Suprapubic skin (tissue), 4 donors: Measurements from ENCODE around the gene ONECUT3. TPM values are rescaled to one million over a fixed set of nuclear protein-coding genes. Genes with fewer than 3 reads are reported as not detected.

Source experiments
- DNase-seq, 2 donors: peaks; one replicate each; pipeline ENCODE4 v3.0.0-alpha.2; 2019; ENCODE audit warnings: low spot score in 2 of 2
- H3K27ac ChIP-seq: fragments of 200-600 bp; sonication (generic); one replicate; pipeline ENCODE4 v1.5.1; 2019
- H3K27me3 ChIP-seq: fragments of 200-600 bp; sonication (generic); one replicate; pipeline ENCODE4 v1.5.1; 2019
- H3K36me3 ChIP-seq: fragments of 200-600 bp; sonication (generic); one replicate; pipeline ENCODE4 v1.5.1; 2019
- H3K4me1 ChIP-seq: fragments of 200-600 bp; sonication (generic); one replicate; pipeline ENCODE4 v1.5.1; 2019
- H3K4me3 ChIP-seq: fragments of 200-600 bp; sonication (generic); one replicate; pipeline ENCODE4 v1.5.1; 2019; ENCODE audit warnings: mild to moderate bottlenecking
- H3K9me3 ChIP-seq: fragments of 200-600 bp; sonication (generic); one replicate; pipeline ENCODE4 v1.5.1; 2019
- CTCF ChIP-seq, 2 donors: fragments of 200-600 bp in 1 of 2; fragments of 450-650 bp in 1 of 2; sonication (generic) in 1 of 2; IDR thresholded peaks; one replicate each; pipeline ENCODE4 v1.5.1; 2016 to 2019; ENCODE audit warnings: antibody characterized with exemption in 2 of 2, mild to moderate bottlenecking in 1 of 2, moderate library complexity in 1 of 2
- EP300 ChIP-seq: sonication (generic); formaldehyde crosslinking; IDR thresholded peaks from one replicate; pipeline ENCODE4 v1.6.1; 2017; ENCODE audit warnings: antibody characterized with exemption
- POLR2A ChIP-seq, 2 donors: fragments of 450-650 bp; IDR thresholded peaks; one replicate each; pipeline ENCODE4 v1.6.1; 2017; ENCODE audit warnings: antibody characterized with exemption in 2 of 2, mild to moderate bottlenecking in 2 of 2, moderate library complexity in 2 of 2
- POLR2AphosphoS5 ChIP-seq, 3 donors: sonication (generic); formaldehyde crosslinking; IDR thresholded peaks; one replicate each; pipeline ENCODE4 v1.6.1; 2017; ENCODE audit warnings: antibody characterized with exemption in 3 of 3
- WGBS: methylation state at CpG from one replicate; pipeline ENCODE4 v1.1.5; 2018; 5-methylcytosine and 5-hydroxymethylcytosine counted together
- total RNA-seq, 4 donors: library from RNA; depleted of rRNA; stranded (reverse); fragments of >200 nt; gene quantifications; one replicate each; pipeline ENCODE4 v1.1.0, GENCODE V29; 2016

Gene ONECUT3
- total RNA-seq, 4 donors from 2014 or later: not detected

GRCh38 chr19:1775951-1776605, 22.8 kb downstream of the ONECUT3 start:
- peaks cover 30% of the 10 kb centered on the region for H3K4me1 ChIP-seq
- H3K36me3 ChIP-seq: no peaks in the 10 kb centered on the region
- no peak overlapping the region for H3K4me3 ChIP-seq
- peaks cover 91% of the 10 kb centered on the region for H3K27me3 ChIP-seq
- whole genome bisulfite sequencing: 3% methylated on average over 12 of the region's 50 CpGs
- H3K27ac ChIP-seq: no peak overlapping the region
- TF ChIP-seq EP300 (no peak), POLR2A (IDR thresholded peaks at IDR 0.05) (no peak), CTCF (IDR thresholded peaks at IDR 0.05) (no peak), POLR2AphosphoS5 (IDR thresholded peaks at IDR 0.05) (no peak)
- no peak for DNase-seq
- H3K9me3 ChIP-seq: peaks cover 7% of the 10 kb centered on the region

- Histone ChIP-seq H3K27ac (no peak overlapping the region), H3K9me3 (peaks cover 4% of the 10 kb centered on the region), H3K4me1 (peaks cover 30% of the 10 kb centered on the region), H3K4me3 (no peak overlapping the region), H3K27me3 (peaks cover 93% of the 10 kb centered on the region), H3K36me3 (no peaks in the 10 kb centered on the region)
- TF ChIP-seq POLR2AphosphoS5 (IDR thresholded peaks at IDR 0.05) (no peak), CTCF (IDR thresholded peaks at IDR 0.05) (no peak), EP300 (no peak), POLR2A (IDR thresholded peaks at IDR 0.05) (no peak)
- 9% methylated on average over 23 of the region's 23 CpGs for WGBS
- no peak for DNase-seq
Observed at GRCh38 chr19:1776606-1777147, 23.4 kb downstream of the ONECUT3 start.

- Histone ChIP-seq H3K9me3 (peaks cover 4% of the 10 kb centered on the region), H3K27me3 (peaks cover 93% of the 10 kb centered on the region), H3K36me3 (no peaks in the 10 kb centered on the region), H3K4me1 (peaks cover 30% of the 10 kb centered on the region), H3K4me3 (no peak overlapping the region), H3K27ac (no peak overlapping the region)
- WGBS: 77% methylated on average over 4 of the region's 10 CpGs
- TF ChIP-seq CTCF (IDR thresholded peaks at IDR 0.05): no peak
- no peak for TF ChIP-seq POLR2A (IDR thresholded peaks at IDR 0.05)
- no peak for TF ChIP-seq POLR2AphosphoS5 (IDR thresholded peaks at IDR 0.05)
- no peak for TF ChIP-seq EP300
- no peak for DNase-seq
Observed at GRCh38 chr19:1777149-1777548, 23.8 kb downstream of the ONECUT3 start.

- WGBS: 32% methylated on average over 14 of the region's 16 CpGs
- peaks cover 94% of the 10 kb centered on the region for H3K27me3 ChIP-seq
- H3K27ac ChIP-seq: no peak overlapping the region
- no peak overlapping the region for H3K4me3 ChIP-seq
- no peaks in the 10 kb centered on the region for H3K36me3 ChIP-seq
- TF ChIP-seq CTCF (IDR thresholded peaks at IDR 0.05): no peak
- TF ChIP-seq EP300: no peak
- TF ChIP-seq POLR2AphosphoS5 (IDR thresholded peaks at IDR 0.05): no peak
- no peak for TF ChIP-seq POLR2A (IDR thresholded peaks at IDR 0.05)
- H3K4me1 ChIP-seq: peaks cover 18% of the 10 kb centered on the region
- no peak for DNase-seq
- H3K9me3 ChIP-seq: peaks cover 4% of the 10 kb centered on the region
Observed at GRCh38 chr19:1779574-1779973, 26.3 kb downstream of the ONECUT3 start.

GRCh38 chr19:1780272-1780958, 27.1 kb downstream of the ONECUT3 start:
- H3K4me1 ChIP-seq: peaks cover 13% of the 10 kb centered on the region
- H3K36me3 ChIP-seq: no peaks in the 10 kb centered on the region
- H3K9me3 ChIP-seq: no peaks in the 10 kb centered on the region
- no peak for TF ChIP-seq CTCF (IDR thresholded peaks at IDR 0.05)
- TF ChIP-seq EP300: no peak
- TF ChIP-seq POLR2A (IDR thresholded peaks at IDR 0.05): no peak
- TF ChIP-seq POLR2AphosphoS5 (IDR thresholded peaks at IDR 0.05): no peak
- H3K27ac ChIP-seq: no peak overlapping the region
- no peak overlapping the region for H3K4me3 ChIP-seq
- no peak for DNase-seq
- H3K27me3 ChIP-seq: peaks cover 94% of the 10 kb centered on the region
- WGBS: 39% methylated on average over 14 of the region's 14 CpGs
